IPS DF 4.7 (cell line): ENCODE results near the gene SLC7A7.
"Not testable (repeated sequence)": the region's sequence is repeated elsewhere in the genome, so short reads cannot be mapped to it uniquely, and the experiment has no call there.

Experiments
- DNase-seq: peaks from one replicate; pipeline ENCODE4 v3.0.0-alpha.2; 2013; ENCODE audit warnings: low spot score; ENCODE audit errors: extremely low read depth

SLC7A7 gene

DNA sequence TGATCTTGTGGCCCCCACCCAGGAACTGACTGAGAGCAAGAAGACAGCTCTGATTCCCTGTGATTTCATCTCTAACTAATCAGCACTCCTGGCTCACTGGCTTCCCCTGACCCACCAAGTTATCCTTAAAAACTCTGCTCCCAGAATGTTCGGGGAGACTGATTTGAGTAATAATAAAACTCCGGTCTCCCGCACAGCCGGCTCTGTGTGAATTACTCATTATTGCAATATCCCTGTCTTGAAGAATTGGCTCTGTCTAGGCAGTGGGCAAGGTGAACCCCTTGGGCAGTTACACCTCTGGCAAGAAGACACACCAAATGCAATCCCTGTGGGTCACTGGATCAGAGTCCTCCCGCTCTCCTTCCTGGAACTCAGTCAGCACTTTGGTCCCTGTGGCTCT is 21.3 kb downstream of the SLC7A7 start:
- no peak for DNase-seq

DNA sequence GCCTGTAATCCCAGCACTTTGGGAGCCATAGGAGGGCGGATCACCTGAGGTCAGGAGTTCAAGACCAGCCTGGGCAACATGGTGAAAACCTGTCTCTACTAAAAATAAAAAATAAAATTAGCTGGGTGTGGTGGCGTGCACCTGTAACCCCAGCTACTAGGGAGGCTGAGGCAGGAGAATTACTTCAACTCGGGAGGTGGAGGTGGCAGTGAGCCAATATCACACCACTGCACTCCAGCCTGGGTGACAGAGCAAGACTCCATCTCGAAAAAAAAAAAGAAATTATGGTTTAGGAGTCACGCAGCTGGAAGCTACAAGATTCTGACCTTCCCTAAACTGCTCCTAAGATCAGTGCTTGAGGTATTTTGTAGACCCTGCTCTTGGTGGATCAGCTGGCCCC is 21.7 kb downstream of the SLC7A7 start:
- not testable (repeated sequence) for DNase-seq

DNA sequence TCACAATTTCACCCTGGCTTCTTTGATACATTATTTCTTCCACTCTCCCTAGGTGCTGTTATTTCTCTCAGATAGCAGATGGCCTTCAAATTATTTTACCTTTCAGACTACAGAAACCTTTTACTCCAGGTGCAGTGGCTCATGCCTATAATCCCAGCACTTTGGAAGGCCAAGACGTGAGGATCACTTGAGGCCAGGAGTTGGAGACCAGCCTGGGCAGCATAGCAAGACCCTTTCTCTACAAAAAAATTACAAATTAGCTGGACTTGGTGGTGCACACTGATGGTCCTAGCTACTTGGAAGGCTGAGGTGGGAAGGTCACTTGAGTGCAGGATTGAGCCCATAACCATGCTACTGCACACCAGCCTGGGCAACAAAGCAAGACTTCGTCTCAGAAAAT is 23.1 kb downstream of the SLC7A7 start:
- DNase-seq, result no peak

DNA sequence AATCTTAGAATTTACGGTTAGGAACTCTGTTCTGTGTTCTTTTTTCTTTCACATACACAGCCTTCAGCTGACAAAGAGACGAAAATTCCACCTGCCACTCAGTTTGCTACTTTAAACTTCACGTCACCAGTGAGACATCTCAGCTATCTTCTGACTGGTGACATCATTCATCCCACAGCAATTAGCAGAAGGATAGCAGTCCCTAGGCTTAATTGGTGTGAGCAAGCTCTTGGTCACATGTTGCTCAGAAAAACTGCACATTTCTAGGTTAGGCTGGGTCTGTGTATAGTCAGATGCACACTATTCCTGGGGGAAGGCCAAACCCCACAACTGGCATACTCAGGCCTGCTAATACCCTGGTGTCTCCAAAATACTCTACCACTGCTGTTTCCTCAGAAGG is 23.9 kb downstream of the SLC7A7 start:
- no peak for DNase-seq

DNA sequence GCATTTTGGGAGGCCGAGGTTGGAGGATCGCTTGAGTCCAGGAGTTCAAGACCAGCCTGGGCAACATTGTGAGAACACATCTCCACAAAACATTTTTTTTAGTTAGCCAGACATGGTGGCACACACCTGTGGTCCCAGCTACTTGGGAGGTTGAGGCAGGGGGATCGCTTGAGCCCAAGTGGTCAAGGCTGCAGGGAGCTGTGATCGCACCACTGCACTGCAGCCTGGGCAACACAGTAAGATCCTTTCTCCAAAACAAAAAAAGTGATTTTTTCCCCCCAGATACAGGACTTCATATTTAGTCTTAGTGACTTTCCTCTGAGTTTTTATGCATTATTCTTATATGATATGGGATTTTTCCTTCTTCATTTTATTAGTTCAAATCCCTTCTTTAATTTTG is 28.6 kb downstream of the SLC7A7 start:
- DNase-seq, result no peak

DNA sequence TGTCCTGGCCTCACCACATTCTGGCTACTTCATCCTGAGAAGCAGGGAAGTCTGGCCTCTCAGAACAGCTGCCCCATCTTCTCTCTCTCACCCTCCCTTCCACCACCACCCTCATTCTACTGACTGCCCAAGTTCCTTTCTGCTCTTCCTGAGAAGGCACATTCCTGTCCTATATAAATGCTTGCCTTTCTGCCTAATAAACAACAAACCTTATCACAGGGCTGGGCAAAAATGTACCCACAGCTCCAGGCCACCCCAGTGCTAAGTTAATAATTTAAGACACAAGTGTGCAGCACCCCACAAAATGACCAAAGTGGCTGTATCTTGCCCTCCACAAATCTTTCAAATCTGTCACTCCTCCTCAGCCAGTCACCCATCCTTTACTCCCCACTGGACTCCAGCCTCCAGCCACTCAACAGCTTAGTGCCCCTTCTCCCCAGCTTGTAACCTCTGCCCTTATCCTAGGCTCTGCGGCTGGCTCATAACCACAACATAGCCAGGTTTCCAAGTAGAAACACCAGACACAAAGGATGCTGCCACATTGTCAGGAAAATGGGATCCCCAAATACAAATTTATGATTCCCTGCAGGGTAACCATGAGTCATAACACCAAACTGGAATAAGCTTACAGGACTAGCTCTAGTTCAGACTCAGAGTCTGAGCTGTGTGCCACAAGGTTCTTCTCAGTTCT is 33.8 kb downstream of the SLC7A7 start:
- no peak for DNase-seq

DNA sequence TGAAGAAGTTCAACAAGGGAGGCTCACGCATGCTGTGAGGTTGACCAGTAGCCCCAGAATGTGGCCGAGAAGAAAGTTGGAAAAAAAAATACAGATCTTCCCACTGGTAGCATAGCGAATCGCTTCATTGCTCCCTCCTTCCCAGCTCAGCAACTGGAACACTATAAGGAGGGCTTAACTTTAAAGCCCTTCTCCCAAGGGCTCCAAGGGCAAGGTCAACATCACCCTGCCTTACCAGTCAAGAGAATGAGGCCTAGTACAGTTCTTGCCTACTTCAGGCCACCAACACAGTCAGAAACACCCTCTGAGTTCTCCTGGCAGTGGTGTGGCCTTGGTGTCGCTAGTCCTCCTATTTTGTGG is 34.3 kb downstream of the SLC7A7 start:
- DNase-seq, result no peak

DNA sequence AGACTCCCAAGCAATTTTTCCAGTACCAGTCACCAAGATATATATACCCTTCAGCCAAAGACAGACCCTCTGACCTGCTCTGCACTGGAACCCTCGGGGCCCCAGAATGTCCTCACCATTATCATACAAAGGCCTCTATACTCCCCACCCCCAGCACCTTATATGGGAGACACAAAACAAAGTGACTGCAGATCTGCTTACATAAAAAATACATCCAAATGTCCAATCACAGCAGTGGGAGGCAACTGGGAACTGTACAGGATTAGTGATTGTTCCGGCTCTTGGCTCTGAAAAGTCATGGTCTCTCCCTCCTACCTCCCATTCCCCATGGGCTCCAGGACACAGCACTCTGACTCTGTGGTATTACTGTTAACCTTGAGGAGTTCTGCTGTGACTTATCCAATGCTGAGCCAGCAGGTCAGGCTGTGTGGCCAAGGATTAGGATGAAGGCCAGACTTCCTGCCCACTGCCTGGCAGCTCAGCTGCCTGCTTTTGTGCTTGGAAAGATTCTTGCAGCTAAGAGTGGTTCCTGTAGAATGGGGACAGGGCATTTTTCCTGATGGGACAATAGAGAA is 35.0 kb downstream of the SLC7A7 start:
- no peak for DNase-seq

DNA sequence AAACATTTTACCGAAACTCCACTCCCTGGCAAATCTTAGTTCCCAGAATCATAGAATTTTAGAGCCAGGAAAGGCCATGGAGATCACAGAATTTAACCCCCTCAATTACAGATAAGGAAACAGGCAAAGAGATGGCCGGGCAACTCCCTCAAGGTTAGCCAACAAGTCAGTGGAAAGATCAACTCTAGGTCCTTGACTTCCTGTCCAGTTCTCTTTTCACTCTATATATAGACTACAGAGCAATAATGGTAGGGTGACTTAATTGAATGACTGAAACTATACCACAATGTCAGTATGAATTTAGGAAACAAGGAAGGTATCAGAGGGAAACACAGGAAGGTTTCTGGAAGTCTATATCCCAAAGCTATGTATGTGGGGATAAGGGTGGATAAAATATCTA is 37.2 kb downstream of the SLC7A7 start:
- no peak for DNase-seq

DNA sequence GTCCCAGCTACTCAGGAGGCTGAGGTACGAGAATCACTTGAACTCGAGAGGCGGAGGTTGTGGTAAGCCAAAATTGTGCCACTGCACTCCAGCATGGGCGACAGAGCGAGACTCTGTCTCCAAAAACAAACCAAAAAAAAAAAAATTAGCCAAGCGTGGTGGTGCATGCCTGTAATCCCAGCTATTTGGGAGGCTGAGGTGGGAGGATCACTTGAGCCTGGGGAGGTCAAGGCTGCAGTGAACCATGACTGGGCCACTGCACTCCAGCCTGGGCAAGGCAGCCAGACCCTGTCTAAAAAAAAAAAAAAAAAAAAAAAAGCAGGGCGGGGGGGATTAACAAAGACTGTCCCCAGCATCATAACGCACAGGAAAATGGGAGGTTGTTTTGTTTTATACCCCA is 38.4 kb downstream of the SLC7A7 start:
- not testable (repeated sequence) for DNase-seq

DNA sequence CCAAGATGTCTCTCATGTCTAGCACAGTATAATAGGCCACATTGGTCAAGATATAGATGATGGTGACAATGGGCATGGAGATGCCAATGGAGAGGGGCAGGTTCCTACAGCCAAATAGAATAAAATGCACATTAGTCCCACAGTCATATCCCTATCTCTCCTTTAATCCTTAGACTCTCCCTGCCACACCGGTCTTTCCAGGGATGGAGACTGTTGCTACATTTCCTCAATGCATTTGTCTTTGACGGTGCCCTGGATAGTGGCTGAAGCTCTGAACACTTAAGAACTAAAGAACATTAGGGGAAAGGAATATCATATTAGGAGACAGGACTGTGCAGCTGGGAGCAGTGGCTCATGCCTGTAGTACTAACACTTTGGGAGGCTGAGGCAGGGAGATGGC is 39.0 kb downstream of the SLC7A7 start:
- no peak for DNase-seq

DNA sequence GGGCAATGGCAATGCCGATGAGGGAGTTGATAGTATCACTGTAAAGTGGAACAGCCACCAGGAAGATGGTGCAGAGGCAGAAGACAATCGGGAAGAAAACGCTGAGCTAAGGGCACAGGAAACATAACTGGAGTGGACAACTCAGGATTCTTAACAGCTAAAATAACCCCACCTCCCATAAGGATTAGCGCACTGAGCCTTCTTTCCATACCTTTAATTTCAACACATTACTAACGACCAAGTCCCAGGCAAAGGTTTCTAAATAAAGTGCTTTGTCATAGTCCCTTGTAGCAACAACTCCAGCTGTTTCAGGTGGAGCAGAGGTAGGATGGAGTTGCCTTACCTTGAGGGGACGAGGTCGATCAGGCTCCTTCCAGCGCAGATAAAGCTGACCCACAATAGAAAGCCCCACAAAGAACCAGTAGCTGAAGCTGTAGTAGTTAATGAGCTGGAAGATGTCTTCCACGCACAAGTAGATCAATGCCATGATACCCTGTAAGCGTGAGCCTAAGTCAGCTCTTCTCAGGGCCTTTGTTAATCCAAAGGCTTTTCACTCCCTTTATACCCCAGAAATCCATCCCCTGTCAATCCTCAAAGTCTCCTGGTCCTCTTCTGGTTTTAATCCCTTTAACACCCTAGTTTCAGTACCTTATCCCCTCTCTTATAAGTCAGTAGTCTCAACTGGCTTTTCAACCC is 41.1 kb downstream of the SLC7A7 start:
- no peak for DNase-seq

DNA sequence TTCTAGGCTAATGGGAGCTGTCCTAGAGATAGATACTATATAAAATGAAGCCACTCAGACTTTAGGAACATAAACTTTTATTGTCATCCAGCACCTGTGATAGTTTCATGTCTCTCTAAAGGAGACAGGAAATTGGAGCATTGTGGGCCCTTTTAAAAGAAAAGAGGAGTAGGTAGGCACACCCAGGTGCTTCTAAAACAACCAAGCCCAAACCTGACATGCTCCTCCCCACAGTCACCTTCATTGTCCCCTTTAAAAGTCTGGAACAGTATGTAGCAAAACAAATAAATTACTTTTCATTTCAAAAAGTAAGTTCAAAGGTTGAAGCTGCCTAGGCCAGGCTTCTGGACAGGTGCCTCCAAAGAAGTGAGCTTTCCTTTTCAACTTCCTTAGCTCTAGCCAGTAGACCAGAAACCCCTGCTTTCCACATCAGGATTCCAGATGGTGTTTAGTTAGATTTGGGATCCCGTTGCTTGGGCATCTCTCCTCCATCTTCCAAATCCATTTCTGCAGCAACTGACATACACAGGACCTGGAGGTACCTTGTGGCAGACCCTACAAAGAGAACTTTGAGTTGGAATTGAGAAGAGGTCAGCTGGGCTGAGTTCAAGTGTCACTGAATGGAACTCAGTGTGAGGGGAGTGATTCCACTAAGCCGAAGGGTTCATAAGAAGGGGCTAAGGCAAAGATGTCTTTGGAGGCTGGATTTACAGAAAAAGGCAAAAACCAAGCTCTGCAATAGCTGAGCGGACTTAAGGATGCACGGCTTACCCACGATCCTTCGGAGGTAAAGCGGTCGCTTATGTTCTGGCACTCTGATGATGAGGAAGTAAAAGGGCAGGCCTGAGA is 41.8 kb downstream of the SLC7A7 start:
- no peak for DNase-seq

DNA sequence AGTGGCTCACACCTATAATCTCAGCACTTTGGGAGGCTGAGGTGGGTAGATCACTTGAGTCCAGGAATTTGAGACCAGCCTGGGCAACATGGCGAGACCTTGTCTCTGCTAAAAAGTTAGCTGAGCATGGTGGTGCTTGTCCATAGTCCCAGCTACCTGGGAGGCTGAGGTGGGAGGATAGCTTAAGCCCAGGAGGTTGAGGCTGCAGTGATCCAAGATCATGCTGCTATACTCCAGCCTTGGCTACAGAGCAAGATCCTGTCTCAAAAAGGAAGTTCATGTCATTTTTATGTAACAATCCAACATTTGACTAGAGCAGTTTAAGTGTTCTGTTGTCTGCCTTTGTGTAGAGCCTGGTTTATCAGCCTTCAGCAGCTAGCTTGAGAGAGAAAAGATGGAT is 42.5 kb downstream of the SLC7A7 start:
- no peak for DNase-seq

DNA sequence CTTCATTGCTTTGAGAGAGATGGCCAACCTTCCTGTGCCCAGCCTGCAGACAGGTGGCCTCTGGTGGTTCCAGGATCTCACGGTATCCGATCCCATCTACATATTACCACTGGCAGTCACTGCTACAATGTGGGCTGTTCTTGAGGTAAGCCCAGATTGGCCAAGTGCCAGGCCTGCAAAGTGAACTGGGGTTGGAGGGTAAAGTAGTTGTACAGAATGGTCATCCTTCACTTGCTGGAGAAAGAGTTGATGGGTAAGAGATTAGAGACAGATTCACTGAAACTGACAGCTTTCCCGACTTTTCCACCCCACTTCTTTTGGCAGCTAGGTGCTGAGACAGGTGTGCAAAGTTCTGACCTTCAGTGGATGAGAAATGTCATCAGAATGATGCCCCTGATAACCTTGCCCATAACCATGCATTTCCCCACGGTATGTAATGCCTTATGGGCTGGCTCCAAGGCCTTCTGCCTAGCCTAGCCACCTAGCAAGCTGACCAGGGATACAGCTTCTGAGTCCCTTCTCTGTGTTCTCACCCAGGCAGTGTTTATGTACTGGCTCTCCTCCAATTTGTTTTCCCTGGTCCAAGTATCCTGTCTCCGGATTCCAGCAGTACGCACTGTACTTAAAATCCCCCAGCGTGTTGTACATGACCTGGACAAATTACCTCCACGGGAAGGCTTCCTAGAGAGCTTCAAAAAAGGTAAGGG is 44.6 kb downstream of the SLC7A7 start:
- DNase-seq, result no peak

DNA sequence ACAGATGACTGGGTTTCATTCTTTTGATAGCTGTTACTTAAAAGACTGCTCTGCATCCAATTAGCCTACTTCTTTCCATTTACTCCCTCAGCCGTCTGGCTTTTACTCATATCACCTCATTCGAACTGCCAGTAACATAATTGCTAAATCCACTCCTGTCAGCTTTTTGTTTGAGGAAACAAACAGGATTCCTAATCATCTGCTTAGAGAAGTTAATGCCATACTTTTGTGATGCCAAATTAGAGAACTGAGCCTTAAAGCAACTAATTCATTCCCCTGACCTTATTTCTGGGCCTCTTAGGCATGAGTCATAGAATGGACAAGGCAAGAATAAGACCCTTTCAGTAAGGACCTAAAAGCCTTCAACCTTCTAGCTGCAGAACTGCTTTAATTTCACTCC is 45.9 kb downstream of the SLC7A7 start:
- no peak for DNase-seq

DNA sequence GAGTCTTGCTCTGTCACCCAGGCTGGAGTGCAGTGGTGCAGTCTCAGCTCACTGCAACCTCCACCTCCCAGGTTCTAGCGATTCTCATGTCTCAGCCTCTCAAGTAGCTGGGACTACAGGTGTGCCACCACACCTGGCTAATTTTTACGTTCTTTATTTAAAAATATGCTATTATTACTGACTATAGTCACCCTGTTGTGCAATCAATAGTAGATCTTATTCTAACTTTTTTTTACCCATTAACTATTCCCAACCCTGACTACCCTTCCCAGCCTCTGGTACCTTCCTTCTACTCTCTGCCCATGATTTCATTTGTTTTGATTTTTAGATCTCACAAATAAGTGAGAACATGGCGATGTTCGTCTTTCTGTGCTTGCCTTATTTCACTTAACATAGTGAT is 46.3 kb downstream of the SLC7A7 start:
- no peak for DNase-seq

DNA sequence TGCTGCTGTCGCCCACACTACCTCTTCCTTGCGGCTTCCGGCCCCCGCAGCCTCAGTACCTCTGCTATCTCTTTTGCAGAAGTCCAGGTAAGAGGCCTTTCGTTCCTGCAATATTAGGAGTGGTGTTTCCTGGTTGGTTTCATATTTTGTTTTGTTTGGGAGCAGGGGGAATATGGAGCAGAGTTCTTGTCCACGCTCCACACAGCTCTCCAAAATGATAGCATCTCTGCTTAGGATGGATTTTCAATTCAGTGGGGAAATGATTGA is 48.0 kb downstream of the SLC7A7 start:
- DNase-seq, result no peak

DNA sequence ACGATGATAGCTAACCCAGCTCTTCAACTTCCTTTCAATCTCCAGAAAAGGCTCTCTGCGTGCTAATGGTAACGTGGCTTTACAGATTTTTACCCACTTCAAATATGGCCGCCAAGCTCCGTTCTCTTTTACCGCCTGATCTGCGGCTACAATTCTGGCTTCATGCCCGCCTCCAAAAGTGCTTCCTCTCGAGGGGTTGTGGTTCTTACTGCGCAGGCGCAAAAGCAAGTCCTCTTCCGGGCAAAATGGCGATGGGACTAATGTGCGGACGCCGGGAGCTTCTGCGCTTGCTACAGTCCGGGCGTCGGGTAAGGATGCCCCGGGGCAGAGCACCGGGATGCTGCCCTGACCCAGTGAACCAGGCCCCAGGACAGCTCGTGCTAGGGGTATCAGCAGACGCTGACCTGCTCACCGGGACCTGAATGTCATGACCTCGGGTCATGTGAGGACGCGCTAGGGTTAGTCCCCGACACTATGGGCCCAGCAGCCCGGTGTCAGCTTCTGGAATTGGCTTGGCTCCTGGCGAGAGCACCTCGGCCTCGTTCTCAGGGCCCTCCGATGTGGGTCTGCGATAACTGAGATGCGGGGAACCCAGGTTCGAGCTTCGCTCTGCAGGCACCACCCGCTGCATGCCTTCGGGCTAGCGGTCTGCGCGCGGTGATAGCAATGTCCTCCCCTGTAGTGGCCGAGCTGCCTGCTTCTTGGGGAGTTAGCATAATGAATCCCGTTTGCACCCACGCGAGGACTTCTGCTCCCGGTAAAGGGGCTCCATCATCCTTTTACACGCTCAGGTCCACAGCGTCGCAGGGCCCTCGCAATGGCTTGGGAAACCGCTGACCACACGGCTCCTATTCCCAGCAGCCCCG is 48.5 kb downstream of the SLC7A7 start, which contains the start of gene OXA1L:
TSS of gene OXA1L (plus strand) at position 232 of the 866 bp plus-strand sequence. CDS start at position 246, 14 bp downstream.
- DNase-seq, result peak; percentile 84

DNA sequence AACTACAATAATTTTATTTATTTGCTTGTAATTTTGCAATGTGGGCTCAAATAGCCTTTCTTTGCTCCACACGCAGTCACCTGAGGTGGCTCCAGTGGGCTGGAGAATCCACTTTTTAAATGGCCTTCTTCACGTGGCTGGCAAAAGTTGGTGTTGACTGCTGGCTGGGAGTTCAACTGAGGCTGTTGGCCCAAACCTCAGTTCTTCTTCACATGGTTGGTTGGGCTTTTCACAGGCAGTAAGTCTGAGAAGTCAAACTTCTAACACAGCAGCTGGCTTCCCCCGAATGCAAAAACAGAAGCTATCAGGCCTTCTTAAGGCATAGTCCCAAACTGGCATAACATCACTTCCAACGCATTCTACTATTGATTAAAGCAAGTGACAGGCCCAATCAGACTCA is 50.9 kb downstream of the SLC7A7 start:
- DNase-seq, result no peak

DNA sequence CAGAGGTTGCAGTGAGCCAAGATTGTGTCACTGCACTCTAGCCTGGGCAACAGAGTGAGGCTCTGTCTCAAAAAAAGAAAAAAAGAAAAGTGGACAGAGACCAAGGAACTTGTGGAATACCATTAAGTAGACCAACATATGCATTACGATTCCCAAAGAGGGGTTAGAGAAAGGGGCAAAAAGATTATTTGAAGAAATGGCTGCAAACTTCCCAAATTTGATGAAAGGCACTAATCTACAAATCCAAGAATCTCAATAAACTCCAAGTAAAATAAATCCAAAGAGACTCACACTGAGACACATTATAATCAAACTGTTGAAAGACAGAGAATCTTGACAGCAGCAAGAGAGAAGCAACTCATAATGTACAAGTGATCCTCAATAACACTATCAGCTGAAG is 53.5 kb downstream of the SLC7A7 start:
- no peak for DNase-seq
